MM.1S (cell line): ENCODE data around the gene CRADD.

Experiments used
- EZH2 ChIP-seq: fragments of 300-600 bp; sonication (generic); optimal IDR thresholded peaks from 2 replicates; pipeline ENCODE3; 2017; ENCODE audit warnings: low read depth, mild to moderate bottlenecking, antibody characterized with exemption, low read length, mixed read lengths
- EZH2phosphoT487 ChIP-seq: fragments of 300-600 bp; sonication (generic); IDR thresholded peaks from 2 replicates; pipeline ENCODE4 v1.6.1; 2018; ENCODE audit warnings: antibody characterized with exemption, low read length
- TF ChIP-seq, protein P1 (sequence below): fragments of 300-600 bp; sonication (generic); IDR thresholded peaks from 2 replicates; pipeline ENCODE4 v1.5.1; 2016; ENCODE audit warnings: antibody characterized with exemption, low read length, mixed read lengths

GRCh38 chr12:93670104-93670503 lies 7.1 kb upstream of the CRADD start:
- TF ChIP-seq EZH2: no peak
- no peak for TF ChIP-seq EZH2phosphoT487
- TF ChIP-seq, protein P1, sequence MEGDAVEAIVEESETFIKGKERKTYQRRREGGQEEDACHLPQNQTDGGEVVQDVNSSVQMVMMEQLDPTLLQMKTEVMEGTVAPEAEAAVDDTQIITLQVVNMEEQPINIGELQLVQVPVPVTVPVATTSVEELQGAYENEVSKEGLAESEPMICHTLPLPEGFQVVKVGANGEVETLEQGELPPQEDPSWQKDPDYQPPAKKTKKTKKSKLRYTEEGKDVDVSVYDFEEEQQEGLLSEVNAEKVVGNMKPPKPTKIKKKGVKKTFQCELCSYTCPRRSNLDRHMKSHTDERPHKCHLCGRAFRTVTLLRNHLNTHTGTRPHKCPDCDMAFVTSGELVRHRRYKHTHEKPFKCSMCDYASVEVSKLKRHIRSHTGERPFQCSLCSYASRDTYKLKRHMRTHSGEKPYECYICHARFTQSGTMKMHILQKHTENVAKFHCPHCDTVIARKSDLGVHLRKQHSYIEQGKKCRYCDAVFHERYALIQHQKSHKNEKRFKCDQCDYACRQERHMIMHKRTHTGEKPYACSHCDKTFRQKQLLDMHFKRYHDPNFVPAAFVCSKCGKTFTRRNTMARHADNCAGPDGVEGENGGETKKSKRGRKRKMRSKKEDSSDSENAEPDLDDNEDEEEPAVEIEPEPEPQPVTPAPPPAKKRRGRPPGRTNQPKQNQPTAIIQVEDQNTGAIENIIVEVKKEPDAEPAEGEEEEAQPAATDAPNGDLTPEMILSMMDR: no peak
